SH-SY5Y (cell line): ENCODE results near the gene BGN.

Source experiments
- GATA2 ChIP-seq: IDR thresholded peaks from 2 replicates; pipeline ENCODE4 v1.6.1; 2011; ENCODE audit warnings: mild to moderate bottlenecking, low read depth, low read length
- GATA3 ChIP-seq: IDR thresholded peaks from 2 replicates; pipeline ENCODE4 v1.6.1; 2011; ENCODE audit warnings: low read depth, mild to moderate bottlenecking, low read length, moderate library complexity

DNA sequence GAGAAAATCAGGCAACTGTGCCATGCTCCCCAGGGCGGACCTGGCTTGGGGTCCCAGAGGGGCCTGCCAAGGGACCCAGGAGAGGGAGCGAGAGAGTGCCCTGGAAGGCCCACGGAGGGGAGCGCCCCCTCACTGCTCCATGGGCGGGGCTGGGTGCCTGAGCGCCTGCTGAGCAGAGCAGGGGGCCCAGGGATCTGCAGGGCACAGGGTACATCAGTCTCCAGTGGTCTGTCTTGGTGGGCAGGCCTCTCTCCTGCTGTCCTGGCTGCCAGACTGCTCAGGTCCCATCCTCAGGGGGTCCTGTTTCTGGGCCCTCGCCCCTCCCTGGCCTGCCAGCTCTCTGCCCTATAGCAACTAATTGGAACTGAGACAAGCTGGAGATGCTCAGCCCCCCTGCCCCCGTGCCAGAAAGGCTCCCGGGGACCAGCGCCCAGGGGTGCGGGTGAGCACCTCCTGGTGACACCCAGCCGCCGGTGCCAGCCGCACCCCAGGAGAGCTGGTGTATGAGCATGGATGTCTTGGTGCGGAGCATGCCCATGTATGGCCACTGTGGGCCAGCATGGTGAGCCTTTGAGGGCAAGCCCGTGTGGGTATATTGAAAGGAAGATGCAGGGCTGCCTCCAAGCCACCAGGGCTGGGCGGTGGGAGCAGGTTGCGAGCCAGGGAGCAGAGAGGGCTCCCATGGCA lies 1.3 kb downstream of the BGN start:
- no peak for TF ChIP-seq GATA2
- TF ChIP-seq GATA3, result no peak
